Neural progenitor cell (in vitro differentiated cells): Measurements from ENCODE around the gene WIPF1. TPM values are rescaled to one million over a fixed set of nuclear protein-coding genes. Genes with fewer than 3 reads are reported as not detected.

ENCODE experiments used
- DNase-seq: peaks from one replicate; pipeline ENCODE4 v3.0.0-alpha.2; 2016; ENCODE audit warnings: low spot score
- H2AFZ ChIP-seq: fragments of 200-600 bp; sonication (generic); replicated peaks from 2 replicates; pipeline ENCODE4 v1.6.1; 2016; ENCODE audit warnings: antibody characterized with exemption
- H3F3A ChIP-seq: fragments of 200-600 bp; sonication (generic); 2 replicates; pipeline ENCODE4 v1.6.1; 2016; ENCODE audit warnings: antibody characterized with exemption, low read depth
- H3K27ac ChIP-seq: fragments of 200-600 bp; sonication (generic); 2 replicates; pipeline ENCODE4 v1.5.1; 2016; ENCODE audit warnings: mild to moderate bottlenecking
- H3K27me3 ChIP-seq: fragments of 200-600 bp; sonication (generic); 2 replicates; pipeline ENCODE4 v1.6.1; 2016; ENCODE audit warnings: mild to moderate bottlenecking, moderate library complexity
- H3K36me3 ChIP-seq: fragments of 200-600 bp; sonication (generic); 2 replicates; pipeline ENCODE4 v1.5.1; 2016
- H3K4me1 ChIP-seq: fragments of 200-600 bp; sonication (generic); 2 replicates; pipeline ENCODE4 v1.6.1; 2016; ENCODE audit warnings: mixed run types
- H3K4me2 ChIP-seq: fragments of 200-600 bp; sonication (generic); 2 replicates; pipeline ENCODE4 v1.6.1; 2016
- H3K4me3 ChIP-seq: fragments of 200-600 bp; sonication (generic); 2 replicates; pipeline ENCODE4 v1.5.1; 2016
- H3K79me2 ChIP-seq: fragments of 200-600 bp; sonication (generic); 2 replicates; pipeline ENCODE4 v1.6.1; 2016; ENCODE audit warnings: low read depth
- H3K9ac ChIP-seq: fragments of 200-600 bp; sonication (generic); 2 replicates; pipeline ENCODE4 v1.6.1; 2016
- H3K9me3 ChIP-seq: fragments of 200-600 bp; sonication (generic); 2 replicates; pipeline ENCODE4 v1.5.1; 2016; ENCODE audit warnings: low read depth
- H4K20me1 ChIP-seq: fragments of 200-600 bp; sonication (generic); 2 replicates; pipeline ENCODE4 v1.6.1; 2016; ENCODE audit warnings: low read depth
- H3K27ac Mint-ChIP-seq: 3 replicates; pipeline ENCODE4 v1.8.0; 2021; ENCODE audit warnings: mixed read lengths
- H3K27me3 Mint-ChIP-seq: 2 replicates; pipeline ENCODE4 v1.8.0; 2022; ENCODE audit warnings: low read depth, mild to moderate bottlenecking, inconsistent platforms, moderate library complexity, mixed read lengths; ENCODE audit not compliant: insufficient read depth
- H3K36me3 Mint-ChIP-seq: 3 replicates; pipeline ENCODE4 v1.8.0; 2021; ENCODE audit warnings: mixed read lengths
- H3K4me1 Mint-ChIP-seq: 3 replicates; pipeline ENCODE4 v1.8.0; 2021; ENCODE audit warnings: mixed read lengths
- H3K4me3 Mint-ChIP-seq: 3 replicates; pipeline ENCODE4 v1.8.0; 2021; ENCODE audit warnings: mild to moderate bottlenecking, moderate library complexity, mixed read lengths
- H3K9me3 Mint-ChIP-seq: 3 replicates; pipeline ENCODE4 v1.8.0; 2020; ENCODE audit warnings: mixed read lengths
- EZH2 ChIP-seq: fragments of 200-600 bp; sonication (generic); IDR thresholded peaks from 2 replicates; pipeline ENCODE4 v1.6.1; 2017; ENCODE audit warnings: antibody characterized with exemption, mild to moderate bottlenecking, moderate library complexity
- EZH2phosphoT487 ChIP-seq: fragments of 200-600 bp; sonication (generic); IDR thresholded peaks from 2 replicates; pipeline ENCODE4 v1.6.1; 2017; ENCODE audit warnings: antibody characterized with exemption
- total RNA-seq: library from RNA; depleted of rRNA; stranded (reverse); fragments of >200 nt; gene quantifications from 2 replicates; pipeline ENCODE4 v1.2.3, GENCODE V29; 2015; ENCODE audit warnings: low replicate concordance
- TF ChIP-seq, protein P1 (sequence below): fragments of 200-600 bp; sonication (generic); IDR thresholded peaks from 2 replicates; pipeline ENCODE4 v1.5.1; 2017; ENCODE audit warnings: antibody characterized with exemption, mild to moderate bottlenecking

WIPF1 gene
- total RNA-seq, 1 donor from 2014 or later, result 17.2 TPM

GRCh38 chr2:174580951-174581350 lies 16.7 kb downstream of the WIPF1 start:
- Histone ChIP-seq H3K27me3 (no peaks in the 10 kb centered on the region), H2AFZ (no peak overlapping the region), H3K4me1 (no peaks in the 10 kb centered on the region), H3K36me3 (no peaks in the 10 kb centered on the region), H3F3A (no peaks in the 10 kb centered on the region), H4K20me1 (no peaks in the 10 kb centered on the region), H3K79me2 (no peaks in the 10 kb centered on the region), H3K9ac (no peak overlapping the region), H3K4me2 (no peak overlapping the region), H3K27ac (no peak overlapping the region), H3K4me3 (no peak overlapping the region), H3K9me3 (no peaks in the 10 kb centered on the region)
- H3K27ac Mint-ChIP-seq, result no peak overlapping the region
- H3K9me3 Mint-ChIP-seq, result no peaks in the 10 kb centered on the region
- H3K4me1 Mint-ChIP-seq, result peaks cover 5% of the 10 kb centered on the region
- no peaks in the 10 kb centered on the region for H3K27me3 Mint-ChIP-seq
- H3K36me3 Mint-ChIP-seq, result peaks cover 3% of the 10 kb centered on the region
- TF ChIP-seq EZH2 (no peak), EZH2phosphoT487 (no peak)
- TF ChIP-seq, protein P1, sequence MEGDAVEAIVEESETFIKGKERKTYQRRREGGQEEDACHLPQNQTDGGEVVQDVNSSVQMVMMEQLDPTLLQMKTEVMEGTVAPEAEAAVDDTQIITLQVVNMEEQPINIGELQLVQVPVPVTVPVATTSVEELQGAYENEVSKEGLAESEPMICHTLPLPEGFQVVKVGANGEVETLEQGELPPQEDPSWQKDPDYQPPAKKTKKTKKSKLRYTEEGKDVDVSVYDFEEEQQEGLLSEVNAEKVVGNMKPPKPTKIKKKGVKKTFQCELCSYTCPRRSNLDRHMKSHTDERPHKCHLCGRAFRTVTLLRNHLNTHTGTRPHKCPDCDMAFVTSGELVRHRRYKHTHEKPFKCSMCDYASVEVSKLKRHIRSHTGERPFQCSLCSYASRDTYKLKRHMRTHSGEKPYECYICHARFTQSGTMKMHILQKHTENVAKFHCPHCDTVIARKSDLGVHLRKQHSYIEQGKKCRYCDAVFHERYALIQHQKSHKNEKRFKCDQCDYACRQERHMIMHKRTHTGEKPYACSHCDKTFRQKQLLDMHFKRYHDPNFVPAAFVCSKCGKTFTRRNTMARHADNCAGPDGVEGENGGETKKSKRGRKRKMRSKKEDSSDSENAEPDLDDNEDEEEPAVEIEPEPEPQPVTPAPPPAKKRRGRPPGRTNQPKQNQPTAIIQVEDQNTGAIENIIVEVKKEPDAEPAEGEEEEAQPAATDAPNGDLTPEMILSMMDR, result no peak
- no peak overlapping the region for H3K4me3 Mint-ChIP-seq
- DNase-seq, result no peak

DNA sequence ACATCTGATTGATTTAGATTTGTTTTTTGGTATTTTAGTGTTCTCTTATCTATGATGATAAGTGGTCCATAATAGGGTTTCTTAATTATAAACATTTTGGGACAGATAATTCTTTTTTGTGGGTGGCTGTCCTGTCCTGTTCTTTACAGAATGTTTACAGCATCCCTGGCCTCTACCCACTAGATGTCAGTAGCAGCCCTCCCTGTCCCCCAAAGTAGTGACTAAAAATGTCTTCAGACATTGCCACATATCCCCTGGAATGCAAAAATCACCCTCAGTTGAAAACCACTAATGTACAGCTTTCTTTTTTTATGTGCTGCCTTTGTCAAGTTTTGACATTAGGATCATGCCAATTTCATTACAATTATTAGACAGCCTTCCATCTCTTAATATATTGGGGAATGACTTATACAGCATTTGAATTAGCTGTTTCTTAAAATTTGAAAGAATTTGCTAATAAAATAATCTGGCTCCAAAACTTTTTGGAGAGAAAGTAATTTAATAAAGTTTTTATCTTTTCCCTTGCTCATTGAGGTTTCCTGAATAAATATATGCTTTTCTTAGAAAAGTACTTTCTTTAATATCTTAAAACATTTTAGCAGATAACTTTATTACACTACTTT lies 19.5 kb downstream of the WIPF1 start:
- Mint-ChIP-seq H3K4me1 (no peaks in the 10 kb centered on the region), H3K4me3 (no peak overlapping the region), H3K27me3 (no peaks in the 10 kb centered on the region), H3K9me3 (no peaks in the 10 kb centered on the region), H3K27ac (no peak overlapping the region), H3K36me3 (peaks cover 15% of the 10 kb centered on the region)
- no peak for TF ChIP-seq EZH2phosphoT487
- TF ChIP-seq, protein P1, result peak; percentile 51
- Histone ChIP-seq H3K36me3 (no peaks in the 10 kb centered on the region), H4K20me1 (no peaks in the 10 kb centered on the region), H3F3A (no peaks in the 10 kb centered on the region), H3K4me2 (no peak overlapping the region), H2AFZ (no peak overlapping the region), H3K79me2 (no peaks in the 10 kb centered on the region), H3K27me3 (no peaks in the 10 kb centered on the region), H3K9ac (no peak overlapping the region), H3K9me3 (no peaks in the 10 kb centered on the region), H3K27ac (no peak overlapping the region), H3K4me3 (no peak overlapping the region), H3K4me1 (no peaks in the 10 kb centered on the region)
- DNase-seq, result peak; percentile 38

DNA sequence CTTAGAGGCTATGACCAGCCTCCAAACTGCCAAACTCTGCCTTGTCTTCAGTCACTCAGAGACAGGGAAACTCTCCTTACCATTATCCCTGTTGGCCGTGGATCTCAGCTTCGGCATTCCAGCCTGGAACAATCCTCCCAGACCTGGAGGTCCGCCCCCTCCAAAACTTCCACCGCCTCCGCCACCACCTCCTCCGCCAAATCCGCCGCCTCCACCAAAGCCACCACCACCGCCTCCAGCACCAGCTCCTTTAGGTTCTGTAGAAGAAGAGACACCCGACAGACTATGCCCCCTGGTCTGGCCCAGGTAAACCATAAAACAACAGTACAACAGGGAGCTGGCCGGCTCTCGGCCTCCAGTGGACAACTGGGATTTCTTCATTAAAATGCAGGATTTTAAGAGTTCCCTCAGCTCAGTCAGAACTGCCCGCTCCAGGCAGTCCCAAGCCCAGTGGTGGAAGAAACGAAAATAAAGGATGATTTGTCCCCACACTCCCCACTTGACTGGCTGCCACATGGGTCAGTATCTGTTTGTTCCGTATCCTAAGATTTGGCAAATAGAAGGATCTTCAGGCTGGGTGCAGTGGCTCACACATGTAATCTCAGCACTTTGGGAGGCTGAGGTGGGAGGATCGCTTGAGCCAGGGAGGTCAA lies 22.4 kb downstream of the WIPF1 start:
- no peak overlapping the region for H2AFZ ChIP-seq
- no peaks in the 10 kb centered on the region for H3K4me1 ChIP-seq
- H3K4me2 ChIP-seq, result no peak overlapping the region
- H3K27me3 ChIP-seq, result no peaks in the 10 kb centered on the region
- H3K79me2 ChIP-seq, result no peaks in the 10 kb centered on the region
- H3K27ac ChIP-seq, result no peak overlapping the region
- no peaks in the 10 kb centered on the region for H4K20me1 ChIP-seq
- Mint-ChIP-seq H3K9me3 (no peaks in the 10 kb centered on the region), H3K4me1 (no peaks in the 10 kb centered on the region), H3K36me3 (peaks cover 23% of the 10 kb centered on the region), H3K27me3 (no peaks in the 10 kb centered on the region), H3K27ac (no peak overlapping the region), H3K4me3 (no peak overlapping the region)
- H3K9me3 ChIP-seq, result no peaks in the 10 kb centered on the region
- H3K36me3 ChIP-seq, result no peaks in the 10 kb centered on the region
- no peak for TF ChIP-seq EZH2
- TF ChIP-seq EZH2phosphoT487, result no peak
- TF ChIP-seq, protein P1, result no peak
- no peak for DNase-seq
- H3K9ac ChIP-seq, result no peak overlapping the region
- no peak overlapping the region for H3K4me3 ChIP-seq
- H3F3A ChIP-seq, result no peaks in the 10 kb centered on the region
